ENCODE data around the gene PBRM1.

PBRM1 gene

DNA sequence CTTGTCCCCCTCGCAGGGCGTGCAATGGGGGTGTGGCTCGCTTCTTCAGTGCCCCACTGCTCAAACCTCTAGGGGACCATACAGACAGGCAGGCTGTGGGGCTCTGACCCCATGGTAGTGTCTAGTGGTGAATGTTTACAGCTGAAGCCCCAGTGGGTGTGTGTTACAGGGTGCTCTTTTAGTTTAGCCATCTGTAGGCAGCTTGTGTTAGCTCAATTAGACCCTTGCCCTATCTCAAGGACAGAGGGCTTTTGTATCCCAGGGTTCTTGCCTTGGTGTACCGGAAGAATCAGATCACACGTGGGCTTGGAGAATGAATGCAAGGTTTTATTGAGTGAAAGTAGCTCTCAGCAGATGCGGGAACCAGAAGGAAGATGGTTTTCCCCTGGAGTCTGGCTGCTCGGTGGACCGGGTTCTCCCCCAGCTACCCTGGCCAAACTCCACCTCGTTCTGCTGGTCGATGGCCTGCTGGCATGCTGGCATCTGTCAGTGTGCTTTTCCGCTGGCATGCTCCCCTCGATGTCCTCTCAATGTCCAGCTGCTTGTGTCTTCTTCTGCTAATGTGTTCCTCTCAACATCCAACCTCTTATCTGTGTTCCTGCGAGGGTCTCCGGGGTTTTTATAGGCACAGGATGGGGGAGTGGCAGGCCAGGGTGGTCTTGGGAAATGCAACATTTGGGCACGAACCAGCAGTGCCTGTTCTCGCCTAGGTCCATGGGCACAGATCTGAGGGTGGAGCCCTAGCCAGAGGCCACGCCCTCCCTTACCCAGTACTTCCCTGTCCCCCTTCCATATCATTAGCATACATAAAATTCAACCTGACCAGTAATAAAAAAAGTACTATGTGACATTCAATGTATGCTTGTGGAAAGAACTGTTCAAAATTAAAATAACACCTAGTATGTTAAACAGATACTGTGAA, 26.8 kb upstream of the PBRM1 start:
- Histone ChIP-seq H3K27ac (no peak overlapping the region), H3K4me3 (no peak overlapping the region)
- DNase-seq (ENCODE audit: low spot score), result no peak
- TF ChIP-seq CTCF (IDR thresholded peaks at IDR 0.05), result no peak

DNA sequence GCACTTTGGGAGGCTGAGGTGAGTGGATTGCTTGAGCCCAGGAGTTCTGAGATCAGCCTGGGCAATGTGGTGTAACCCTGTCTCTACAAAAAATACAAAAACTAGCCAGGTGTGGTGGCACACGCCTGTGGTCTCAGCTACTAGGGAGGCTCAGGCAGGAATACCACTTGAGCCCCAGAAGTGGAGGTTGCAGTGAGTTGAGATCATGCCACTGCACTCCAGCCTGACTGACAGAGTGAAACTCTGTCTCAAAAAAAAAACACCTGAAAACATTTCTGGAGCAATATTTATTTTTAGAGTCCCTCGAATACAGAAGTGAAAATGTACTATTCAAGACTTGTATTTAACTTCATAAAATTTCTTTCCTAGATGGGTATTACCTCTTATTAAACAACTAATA, 24.8 kb upstream of the PBRM1 start:
- no peak for TF ChIP-seq CTCF (IDR thresholded peaks at IDR 0.05)
- no peak overlapping the region for H3K27ac ChIP-seq
- no peak overlapping the region for H3K4me3 ChIP-seq
- no peak for DNase-seq (ENCODE audit: low spot score)

GRCh38 chr3:52707585-52707984, 21.9 kb upstream of the PBRM1 start:
- TF ChIP-seq CTCF (IDR thresholded peaks at IDR 0.05), result no peak
- DNase-seq (ENCODE audit: low spot score), result no peak
- Histone ChIP-seq H3K4me3 (no peak overlapping the region), H3K27ac (no peak overlapping the region)

DNA sequence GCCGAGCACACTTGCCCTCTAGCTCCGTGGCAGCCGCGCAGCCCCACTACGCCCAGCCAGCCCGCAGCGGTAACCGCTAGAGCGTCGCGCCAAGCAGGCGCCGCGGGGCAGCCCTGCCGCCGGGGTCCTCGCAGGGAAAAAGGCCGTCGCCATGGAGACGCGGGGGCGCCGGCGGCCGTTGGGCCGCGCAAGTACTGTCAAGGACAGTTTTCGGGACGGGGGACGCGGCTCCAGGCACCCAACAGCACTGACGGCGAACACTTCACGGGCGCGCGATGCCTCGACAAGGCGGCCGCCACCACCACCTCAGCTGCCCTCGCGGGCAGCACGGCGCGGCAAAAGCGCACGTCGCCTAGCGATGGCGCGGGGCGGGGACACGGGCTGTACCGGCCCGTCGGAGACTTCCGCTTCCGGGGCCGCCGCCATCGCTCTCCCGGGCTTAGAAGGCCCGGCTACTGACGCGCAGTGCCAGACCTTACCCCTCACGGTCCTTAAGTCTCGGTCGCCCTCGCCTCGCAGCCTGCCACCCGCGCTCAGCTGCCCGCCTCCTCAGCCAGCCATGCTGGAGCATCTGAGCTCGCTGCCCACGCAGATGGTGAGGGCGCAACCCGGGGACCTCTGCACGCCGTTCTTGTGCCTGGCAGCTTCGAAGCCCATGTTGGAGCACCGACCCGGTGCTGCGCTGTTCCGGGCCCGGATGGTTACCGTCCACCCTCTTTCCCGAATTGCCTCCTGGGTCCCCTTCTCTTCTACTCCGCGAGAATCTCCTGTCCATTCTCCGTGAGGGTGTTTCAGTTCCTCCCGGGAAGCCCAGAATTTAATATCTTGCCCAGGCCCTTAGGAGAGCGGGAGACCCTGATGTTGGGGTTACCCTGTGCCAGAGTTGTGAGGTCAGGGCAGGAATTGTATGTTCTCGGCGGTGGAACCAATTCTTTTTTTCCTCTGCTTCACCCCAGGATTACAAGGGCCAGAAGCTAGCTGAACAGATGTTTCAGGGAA, 20.3 kb upstream of the PBRM1 start, which contains the start of the genes GLT8D1 and SPCS1:
GLT8D1 (minus strand) TSS at position 104 of the 999 bp plus-strand sequence. CDS start 5,331 bp downstream, outside the sequence.
SPCS1 (plus strand) TSS at position 419 of the 999 bp plus-strand sequence; CDS start at position 560, 141 bp downstream.
- peak within 1 kb of the TSS; percentile 76 to 91 for H3K27ac ChIP-seq

GRCh38 chr3:52705438-52705687, 19.6 kb upstream of the PBRM1 start:
- no peak for DNase-seq (ENCODE audit: low spot score)
- no peak for TF ChIP-seq CTCF (IDR thresholded peaks at IDR 0.05)
- Histone ChIP-seq H3K4me3 (peak overlapping the region; percentile 83), H3K27ac (peak overlapping the region; percentile 76 to 91)

More for the DNA sequence above, 20.3 kb upstream of the PBRM1 start, which contains the start of the genes GLT8D1 and SPCS1:
- H3K4me3 ChIP-seq, result peak within 1 kb of the TSS; percentile 83
- peak; percentile 91 for DNase-seq (ENCODE audit: low spot score)
- no peak for TF ChIP-seq CTCF (IDR thresholded peaks at IDR 0.05)

- no peak for TF ChIP-seq CTCF (IDR thresholded peaks at IDR 0.05)
- no peak for DNase-seq (ENCODE audit: low spot score)
- Histone ChIP-seq H3K4me3 (peak overlapping the region; percentile 83), H3K27ac (peak overlapping the region; percentile 76 to 91)
Measured at GRCh38 chr3:52704611-52705437, 19.1 kb upstream of the PBRM1 start.
